HG03066 (cell line): Measurements from ENCODE around the gene FRAS1.
"Not testable (repeated sequence)": the region's sequence is repeated elsewhere in the genome, so short reads cannot be mapped to it uniquely, and the experiment has no call there.

Experiments
- ATAC-seq: cut with Tn5 transposase; IDR thresholded peaks from one replicate; pipeline ENCODE4 v1.9.1; 2021; ENCODE audit warnings: low read depth; ENCODE audit not compliant: unreplicated experiment

The FRAS1 gene

DNA sequence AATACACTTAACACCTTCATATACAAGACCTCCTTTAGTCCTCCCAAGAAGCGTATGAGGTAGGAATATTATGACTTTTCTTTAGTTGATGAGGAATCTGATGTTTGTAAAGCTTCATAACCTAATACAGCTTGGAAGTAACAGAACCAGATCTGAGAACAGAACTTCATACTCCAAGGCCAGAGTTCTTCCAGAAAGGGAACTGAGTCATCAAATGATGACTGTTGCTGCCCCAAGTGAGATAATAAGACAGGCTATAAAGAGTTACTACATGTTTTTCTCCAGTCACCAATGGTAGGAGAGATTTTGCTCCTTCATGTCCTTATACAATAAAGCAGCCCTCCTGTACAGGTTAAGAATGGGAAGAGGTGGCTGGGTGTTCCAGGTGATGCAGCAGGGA, 420.2 kb downstream of the FRAS1 start:
- ATAC-seq = no peak

DNA sequence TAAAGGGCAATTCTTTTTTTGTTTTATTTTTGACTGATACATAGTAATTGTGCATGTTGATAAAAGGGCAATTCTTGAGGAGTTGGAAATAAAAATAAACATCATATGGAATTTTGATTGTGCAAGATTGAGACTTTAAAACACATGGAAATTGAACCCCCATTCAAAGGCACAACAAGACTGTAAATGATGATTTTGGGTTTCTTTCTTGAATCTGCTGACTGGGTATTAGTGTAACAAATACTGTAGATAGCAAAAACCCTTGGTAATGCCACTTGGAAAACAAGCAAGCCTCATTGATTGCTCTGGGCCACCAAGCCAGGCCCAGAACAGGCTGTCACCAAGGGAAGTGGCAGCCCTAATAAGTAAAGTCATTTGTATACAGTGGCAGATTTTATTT, 421.4 kb downstream of the FRAS1 start:
- ATAC-seq = no peak

DNA sequence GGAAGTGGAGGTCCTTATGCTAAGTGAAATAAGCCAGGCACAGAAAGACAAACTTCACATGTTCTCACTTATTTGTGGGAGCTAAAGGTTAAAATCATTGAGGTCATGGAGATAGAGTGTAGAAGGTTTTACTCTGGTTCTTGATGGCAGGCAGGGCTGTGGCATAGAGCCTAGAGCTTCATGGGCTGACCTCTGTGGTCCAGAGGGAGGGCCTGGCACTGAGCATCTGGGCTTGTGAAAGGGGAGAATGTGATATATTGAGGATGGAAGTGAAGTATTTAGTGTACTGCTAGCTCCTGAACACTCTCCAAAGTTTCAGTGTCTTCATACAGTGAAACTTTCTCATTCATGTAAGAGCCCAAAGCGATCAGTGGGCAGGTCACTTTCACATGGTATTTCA, 423.2 kb downstream of the FRAS1 start:
- ATAC-seq = no peak

DNA sequence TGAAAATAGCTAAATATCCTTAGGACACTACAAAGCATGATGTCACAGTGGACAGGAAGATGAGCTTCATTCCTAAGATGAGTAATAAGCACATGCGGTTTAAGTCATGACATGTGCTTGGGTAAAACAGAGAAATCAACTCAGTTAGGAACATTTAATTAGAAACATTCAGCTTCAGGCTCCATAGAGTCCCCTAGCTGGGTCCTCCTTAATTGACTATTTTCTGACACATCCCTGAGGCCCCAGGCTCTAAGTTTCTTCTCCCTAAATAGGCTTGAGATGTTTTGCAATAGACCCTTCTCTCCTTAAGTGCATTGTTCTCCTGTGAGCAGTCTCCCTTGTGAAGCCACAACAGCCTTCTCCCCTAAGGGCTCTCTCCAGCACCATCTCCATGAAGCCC, 424.1 kb downstream of the FRAS1 start:
- no peak for ATAC-seq

DNA sequence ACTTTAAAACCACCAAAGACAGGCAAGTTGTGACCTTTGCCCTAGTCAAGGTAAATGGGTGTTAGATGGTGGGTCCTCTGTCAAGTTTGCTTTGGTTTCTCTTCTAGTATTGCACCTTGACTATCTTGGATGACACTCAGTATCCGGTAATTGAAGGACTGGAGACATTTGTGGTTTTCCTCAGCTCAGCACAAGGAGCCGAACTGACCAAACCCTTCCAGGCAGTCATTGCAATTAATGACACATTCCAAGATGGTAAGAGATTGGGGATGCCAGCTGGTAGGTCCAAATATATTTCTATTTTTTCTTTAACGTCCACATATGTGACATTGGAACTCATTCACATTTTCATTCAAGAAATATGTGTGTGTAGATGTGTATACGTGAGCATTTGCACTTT, 425.2 kb downstream of the FRAS1 start:
- no peak for ATAC-seq

DNA sequence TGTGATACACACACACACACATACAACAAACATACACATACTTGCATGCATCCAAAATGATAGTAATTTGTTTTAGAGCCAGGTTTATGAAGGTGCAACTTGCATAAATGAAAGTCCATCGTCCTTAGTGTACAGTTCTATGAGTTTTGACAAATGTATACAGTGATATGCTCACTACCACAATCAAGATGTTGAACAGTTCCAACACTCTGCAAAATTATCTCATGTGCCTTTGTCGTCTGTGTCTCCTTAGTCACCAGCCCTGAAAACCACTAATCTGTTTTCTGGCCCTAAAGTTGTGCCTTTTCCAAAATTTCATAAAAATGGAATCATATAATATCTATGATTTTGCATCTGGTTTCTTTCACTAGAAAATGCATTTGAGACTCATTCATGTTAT, 426.7 kb downstream of the FRAS1 start:
- ATAC-seq = no peak

DNA sequence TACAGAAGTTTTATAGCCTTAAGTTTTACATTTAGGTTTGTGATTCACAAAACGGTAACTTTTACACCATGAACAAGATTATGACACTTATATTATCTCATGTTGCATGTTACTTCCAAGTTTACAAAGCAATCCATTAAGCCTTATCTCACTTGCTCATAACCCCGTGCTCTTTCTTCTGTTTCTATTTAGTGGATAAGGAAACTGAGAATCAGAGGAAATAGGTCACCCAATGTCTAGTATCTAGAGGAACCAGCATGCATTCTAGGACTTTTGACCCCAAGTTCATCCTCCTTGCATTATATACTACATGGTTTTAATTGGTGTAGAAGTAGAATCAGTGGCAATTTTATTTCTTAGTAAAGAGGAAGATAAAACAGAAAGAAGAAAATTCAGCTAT, 427.5 kb downstream of the FRAS1 start:
- ATAC-seq = no peak

DNA sequence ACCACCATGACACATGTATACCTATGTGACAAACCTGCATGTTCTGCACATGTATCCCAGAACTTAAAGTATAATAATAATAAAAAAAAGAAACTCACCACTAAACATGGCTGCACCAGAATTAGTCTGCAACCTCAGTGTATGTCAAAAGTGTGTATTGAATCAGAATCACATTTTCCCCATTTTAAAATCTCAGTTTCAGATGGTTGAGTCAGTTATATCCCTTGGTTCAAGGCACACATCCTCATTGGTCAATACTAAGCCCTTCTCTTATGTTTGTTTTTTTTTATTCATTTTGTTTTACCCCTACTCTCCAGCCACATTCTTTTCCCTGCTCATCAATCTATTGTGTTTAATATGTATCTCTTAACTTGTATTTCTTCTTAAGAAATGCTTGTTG, 436.6 kb downstream of the FRAS1 start:
- ATAC-seq = no peak

DNA sequence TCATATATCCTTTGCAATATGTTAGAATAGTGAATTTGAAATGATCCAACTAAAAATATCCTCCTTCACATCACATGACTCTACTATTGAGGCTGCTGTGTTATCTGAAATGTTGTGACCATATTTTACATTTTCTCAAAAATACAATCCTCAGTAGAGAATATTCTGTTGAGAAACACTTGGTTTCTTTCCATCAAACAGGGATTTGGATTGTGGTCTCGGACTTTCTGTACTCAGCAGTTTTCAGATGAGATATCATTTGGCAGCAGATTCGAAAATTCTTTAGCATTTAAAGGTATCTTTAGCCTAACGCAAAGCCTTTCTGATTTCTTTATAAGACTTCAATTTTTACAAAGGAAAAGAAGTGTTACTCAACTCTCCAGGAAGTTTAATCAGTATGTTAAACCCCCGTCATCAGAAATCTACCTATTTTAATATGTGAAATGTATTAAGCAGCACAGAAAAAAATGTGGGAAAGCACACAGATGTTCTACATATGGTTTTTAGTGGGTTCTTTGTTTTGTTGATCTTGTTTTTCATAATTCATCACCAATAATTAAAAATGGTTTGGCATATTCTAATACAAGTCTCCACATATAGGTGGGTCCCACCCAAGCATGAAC, 439.0 kb downstream of the FRAS1 start:
- no peak for ATAC-seq

DNA sequence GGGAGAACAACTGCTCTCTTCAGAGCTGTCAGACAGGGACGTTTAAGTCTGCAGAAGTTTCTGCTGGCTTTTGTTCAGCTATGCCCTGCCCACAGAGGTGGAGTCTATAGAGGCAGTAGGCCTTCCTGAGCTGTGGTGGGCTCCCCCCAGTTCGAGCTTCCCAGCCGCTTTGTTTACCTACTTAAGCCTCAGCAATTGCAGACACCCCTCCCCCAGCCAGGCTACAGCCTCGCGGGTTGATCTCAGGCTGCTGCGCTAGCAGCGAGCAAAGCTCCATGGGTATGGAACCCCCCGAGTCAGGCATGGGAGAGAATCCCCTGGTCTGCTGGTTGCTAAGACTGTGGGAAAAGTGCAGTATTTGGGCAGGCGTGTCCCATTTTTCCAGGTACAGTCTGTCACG, 449.1 kb downstream of the FRAS1 start:
- ATAC-seq = not testable (repeated sequence)

DNA sequence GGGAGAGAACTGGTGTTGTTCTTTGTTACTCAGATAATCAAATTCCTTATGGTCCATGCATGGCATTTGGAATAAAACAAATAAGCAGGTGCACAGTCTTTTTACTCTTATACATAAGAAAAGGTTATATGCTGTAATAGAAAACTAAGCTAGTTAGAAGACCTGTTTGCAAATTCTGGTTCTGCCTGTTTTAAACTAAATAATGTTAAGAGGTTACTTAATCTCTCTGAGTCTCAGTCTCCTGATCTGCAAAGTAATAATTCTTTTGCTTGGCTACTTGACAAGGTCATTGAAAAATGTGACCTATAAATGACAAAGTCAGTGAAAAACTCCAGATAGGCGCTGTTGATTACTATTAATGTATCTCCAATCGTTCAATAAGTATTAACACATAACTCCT, 451.9 kb downstream of the FRAS1 start:
- ATAC-seq = no peak

DNA sequence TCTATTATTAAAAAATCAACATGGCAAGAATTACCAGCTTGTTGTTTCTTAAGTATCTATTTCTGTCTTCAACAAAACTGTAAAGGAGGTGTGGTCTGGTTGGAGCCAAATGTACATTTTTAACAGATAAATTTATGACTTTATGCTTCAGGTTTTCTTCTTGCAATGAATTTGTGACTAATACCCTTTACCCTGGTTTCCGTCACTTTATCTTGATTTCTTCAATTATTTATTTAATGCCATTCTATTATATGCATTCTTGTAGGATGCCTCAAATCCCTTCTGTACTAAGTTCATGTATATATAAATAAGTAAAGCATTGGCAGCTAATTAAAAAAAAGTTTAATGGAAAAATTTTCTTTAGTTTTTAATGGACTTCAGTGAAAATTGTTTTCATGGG, 453.0 kb downstream of the FRAS1 start:
- no peak for ATAC-seq

DNA sequence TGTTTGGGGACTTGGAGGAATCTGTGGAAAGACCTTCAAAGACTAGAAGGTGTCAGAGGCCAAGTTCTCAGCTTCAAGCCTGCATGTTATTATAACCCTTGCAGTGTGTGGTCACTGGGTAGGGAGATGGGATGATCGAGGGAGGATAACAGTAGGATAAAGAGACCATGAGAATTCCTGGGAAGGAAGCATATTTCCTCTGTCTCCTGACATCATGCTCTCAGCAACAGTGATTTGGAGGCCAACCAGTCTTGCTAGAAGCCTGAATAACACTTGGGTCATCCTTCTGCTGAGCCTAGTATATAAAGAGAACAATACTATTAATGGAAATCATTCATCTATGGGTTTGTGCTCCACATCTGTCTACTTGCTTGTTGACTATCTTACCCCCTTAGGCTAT, 453.6 kb downstream of the FRAS1 start:
- no peak for ATAC-seq

DNA sequence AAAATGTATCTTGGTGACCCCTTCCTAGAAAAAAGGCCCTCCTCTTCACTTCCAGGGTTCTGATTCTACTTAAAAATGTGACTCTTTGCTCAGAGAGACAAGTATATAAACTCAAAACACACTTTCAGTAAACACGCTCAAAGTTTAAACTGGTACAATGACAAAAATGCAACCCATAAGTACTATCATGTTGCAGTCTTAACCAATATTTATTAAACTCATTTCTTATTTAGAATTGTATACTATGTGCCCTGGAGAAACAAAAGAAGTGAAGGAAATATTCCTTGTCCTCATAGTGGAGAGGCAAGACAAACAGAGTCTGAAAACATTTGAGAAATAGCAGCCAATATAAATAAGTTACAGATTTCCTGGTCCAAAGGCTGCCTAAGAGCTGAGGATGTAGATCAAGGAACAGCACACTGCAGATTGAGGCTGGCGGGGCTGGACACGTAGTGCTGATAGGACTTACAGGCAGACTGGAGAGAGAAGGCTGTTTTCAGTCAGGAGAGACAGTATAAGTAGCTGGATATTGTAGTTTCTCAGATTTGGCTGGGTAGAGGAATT, 455.3 kb downstream of the FRAS1 start:
- ATAC-seq = no peak

DNA sequence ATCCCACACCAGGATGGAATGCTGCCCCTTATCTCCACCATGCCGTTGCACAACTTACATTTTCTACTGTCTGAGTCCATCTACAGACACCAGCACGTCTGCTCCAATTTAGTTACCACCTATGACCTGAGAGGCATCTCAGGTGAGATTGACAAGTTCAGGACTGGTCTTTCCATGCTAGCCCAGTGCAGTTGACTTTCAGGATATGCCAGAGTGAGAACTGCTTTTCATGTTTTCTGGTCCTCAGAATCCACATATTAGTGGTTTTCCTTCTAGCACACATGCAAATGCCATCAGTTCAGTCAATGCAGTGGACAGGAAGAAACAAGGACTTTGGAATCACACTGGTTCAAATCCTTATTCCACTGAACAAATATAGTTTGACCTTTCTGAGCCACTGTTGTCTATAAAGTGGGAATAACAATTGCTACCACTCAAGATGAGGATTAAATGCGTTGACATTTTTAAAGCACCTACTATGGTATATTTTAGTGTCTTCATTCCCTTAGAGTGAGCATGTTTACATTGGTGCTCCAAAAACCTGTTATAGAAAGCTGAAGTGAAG, 456.4 kb downstream of the FRAS1 start:
- ATAC-seq = no peak

DNA sequence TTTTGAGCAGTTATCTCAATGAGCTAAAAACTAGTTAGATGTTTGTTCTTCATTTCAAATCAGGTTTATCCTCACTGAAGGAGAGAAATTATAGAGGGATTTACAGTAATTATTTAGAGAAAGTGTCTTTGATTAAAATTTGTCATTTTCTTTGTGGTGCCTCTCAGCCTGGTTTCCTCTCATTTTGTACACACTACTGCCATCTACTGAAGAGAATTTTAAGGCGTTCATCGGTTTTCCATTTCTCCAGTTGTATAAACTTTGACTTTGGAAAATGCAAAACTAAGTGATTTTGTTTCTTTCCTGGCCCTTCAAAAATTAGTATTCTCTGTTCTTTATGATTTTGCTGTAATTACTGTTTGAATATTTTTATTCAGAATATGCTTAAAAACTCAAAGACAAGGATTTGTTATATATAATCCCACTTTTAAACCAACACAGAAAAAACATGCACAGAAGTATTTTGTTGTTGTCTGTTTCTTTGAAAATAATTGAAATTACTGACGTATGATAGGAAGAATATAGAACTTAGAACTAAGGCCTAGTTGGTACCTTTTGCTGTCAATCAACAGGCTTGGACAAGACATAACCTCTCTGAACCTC, 460.0 kb downstream of the FRAS1 start:
- ATAC-seq = no peak

DNA sequence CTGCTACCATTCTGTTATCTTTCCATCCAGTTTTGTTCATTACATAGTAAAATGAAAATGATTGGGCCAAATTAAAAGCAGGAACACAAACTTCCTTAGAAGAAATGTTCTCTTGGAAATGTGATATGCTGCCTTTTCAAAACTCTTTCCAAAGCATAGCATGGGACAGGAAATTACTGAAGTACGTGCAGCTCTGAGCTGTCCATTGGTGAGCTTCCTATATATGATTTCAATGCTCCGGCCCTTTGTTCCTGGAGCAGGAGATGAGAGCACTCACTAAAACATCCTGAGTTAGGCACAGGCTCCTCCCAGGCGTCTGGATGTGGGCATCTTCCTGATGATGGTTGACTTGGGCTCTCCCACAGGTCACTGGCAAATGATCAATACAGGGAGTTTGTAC, 461.4 kb downstream of the FRAS1 start:
- no peak for ATAC-seq

DNA sequence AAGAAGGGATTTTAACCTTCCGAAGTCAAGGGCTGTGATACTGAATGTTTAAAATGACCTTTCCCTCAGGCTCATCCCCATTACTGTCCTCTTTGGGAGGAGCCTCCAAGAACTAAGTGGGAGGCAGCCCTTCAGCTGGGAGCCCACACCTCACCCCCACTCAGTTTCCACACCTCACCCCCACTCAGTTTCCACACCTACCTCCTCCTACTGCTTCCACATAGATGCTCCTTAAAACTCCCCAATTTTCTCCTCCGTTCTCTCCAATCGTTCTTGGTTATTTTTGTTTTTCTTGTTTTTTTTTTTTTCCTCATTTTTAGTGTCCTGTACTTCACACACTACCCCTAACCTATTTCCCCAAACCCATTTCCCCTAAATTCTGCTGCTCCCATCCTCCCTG, 462.8 kb downstream of the FRAS1 start:
- no peak for ATAC-seq

DNA sequence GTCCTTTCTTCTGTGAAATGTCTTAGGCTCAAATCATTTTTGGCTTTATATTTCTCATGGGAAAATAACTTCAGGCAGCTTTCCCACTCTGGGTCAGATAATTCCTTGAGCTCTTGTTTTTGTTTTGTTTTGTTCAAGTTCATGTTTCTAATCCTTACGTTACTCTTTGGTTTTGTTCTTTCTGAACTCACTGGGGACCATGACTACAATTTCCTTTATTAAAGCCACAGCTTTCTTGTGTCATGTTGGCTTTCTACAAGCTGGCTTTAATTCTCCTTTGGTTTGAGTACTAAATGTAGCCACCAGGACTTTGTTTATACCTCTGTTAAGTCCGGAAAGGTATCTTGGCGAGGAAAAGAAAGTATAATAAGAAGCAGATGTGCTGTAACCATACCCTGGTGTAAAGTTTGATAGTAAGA, 463.7 kb downstream of the FRAS1 start:
- ATAC-seq = no peak

DNA sequence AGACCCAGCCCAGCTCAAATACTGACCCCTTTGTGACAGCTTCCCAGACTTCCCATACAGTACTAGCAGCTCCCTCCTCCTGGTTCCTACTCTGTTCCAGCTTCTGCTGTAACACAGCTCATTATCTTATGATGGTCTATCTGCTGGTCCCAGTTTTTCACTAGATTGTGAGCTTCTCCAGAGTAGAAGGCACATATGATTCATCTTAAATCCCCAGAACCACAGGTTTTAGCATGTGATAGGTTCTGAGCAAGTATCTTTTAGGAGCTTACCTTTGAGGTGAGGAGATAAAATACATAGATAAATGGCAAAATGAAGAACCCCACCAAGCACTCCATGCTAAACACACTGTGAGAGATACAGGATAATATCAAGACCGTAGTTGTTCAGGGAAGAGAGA, 466.9 kb downstream of the FRAS1 start:
- no peak for ATAC-seq

DNA sequence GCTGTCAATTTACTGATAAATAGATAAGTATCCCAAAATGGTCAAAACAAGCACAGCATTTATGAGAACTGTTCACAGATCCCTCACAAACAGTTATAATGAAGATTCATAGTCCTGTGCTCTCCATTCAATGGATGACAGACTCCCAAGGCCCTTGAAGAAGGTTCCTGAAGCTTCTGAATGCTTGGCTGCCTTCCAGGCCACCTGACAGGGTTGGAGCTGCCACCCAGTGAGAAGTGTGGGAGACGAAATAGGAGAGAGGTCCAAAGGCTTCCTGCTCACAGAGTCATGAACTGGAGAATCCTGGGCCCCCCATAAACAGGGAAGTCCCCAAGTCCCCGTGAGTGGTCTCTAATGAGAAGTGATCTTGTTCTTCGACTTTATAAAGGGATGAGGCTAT, 468.4 kb downstream of the FRAS1 start:
- no peak for ATAC-seq

DNA sequence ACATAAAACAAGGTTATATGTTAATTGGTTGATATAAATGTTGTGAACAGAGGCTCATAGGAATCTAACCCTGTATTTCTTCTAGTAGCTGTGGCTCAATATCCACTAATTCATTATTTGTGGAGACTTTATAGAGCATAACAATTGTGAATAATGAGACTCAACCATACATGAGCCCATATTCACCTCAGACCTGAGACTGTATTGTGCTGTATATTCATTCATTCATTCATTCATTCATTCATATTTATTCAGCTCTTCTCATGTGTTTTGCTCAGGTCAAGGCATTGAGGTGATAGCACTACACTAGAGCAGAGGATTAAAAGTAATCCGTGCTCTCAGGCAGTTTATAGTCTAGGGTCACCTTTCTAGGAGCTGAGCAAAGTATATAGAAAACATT, 470.0 kb downstream of the FRAS1 start:
- no peak for ATAC-seq
